HepG2 (cell line): ENCODE measurements around the gene CDH1. TPM values are rescaled to one million over a fixed set of nuclear protein-coding genes. Genes with fewer than 3 reads are reported as not detected.
A peak's percentile ranks its signal among the peaks of the same experiment; 100 is the strongest.

ENCODE experiments used
- ATAC-seq: fragments of 200-7000 bp; cut with Tn5 transposase; 3 replicates; pipeline ENCODE4 v1.9.1; 2020; ENCODE audit warnings: mild to moderate bottlenecking, moderate library complexity
- BruUV-seq: library from RNA; stranded (reverse); fragments of 400-500 nt; replicated peaks from 2 replicates; lab custom pipeline; 2021; lab: Mats Ljungman, UMichigan
- CTCF ChIA-PET: fragments of 300-600 bp; formaldehyde crosslinking; extraction: SDS; loops from one replicate; lab custom pipeline; 2021; ENCODE audit warnings: low total read pairs, inconsistent platforms, low intra/inter-chr PET ratio; lab: Yijun Ruan, JAX
- POLR2A ChIA-PET: fragments of 350-600 bp; sonication (Branson Sonifier 250); formaldehyde crosslinking; loops from one replicate; lab custom pipeline; 2020; ENCODE audit warnings: antibody characterized with exemption, inconsistent platforms; lab: Yijun Ruan, JAX
- DNase-seq: peaks from one replicate; pipeline ENCODE4 v3.0.0-alpha.2; 2015; ENCODE audit warnings: low spot score
- FAIRE-seq: peaks from 3 replicates; lab custom pipeline; 2011; peaks lifted over from hg19 to GRCh38; lab: Jason Lieb, UNC
- H2AFZ ChIP-seq: one replicate; pipeline ENCODE4 v1.6.1; 2011; ENCODE audit warnings: low read length, inconsistent platforms
- H3K27ac ChIP-seq: fragments of 300-600 bp; 3 replicates; pipeline ENCODE4 v1.8.0; 2011; ENCODE audit warnings: mixed run types, mild to moderate bottlenecking, mixed read lengths, low read length, inconsistent platforms; ENCODE audit not compliant: insufficient read depth; ENCODE audit errors: extremely low read length
- H3K27me3 ChIP-seq, 2 experiments: fragments of 200-600 bp in 1 of 2; 2 replicates in 1 of 2; 3 replicates in 1 of 2; pipeline versions ENCODE4 v1.6.0 to v1.8.0; 2011; ENCODE audit warnings: low read length in 2 of 2, mild to moderate bottlenecking in 2 of 2, moderate library complexity in 2 of 2, inconsistent platforms in 1 of 2; ENCODE audit not compliant: insufficient read depth in 2 of 2, control insufficient read depth in 1 of 2
- H3K36me3 ChIP-seq, 2 experiments: fragments of 200-600 bp in 1 of 2; replicated peaks in 1 of 2; 2 replicates in 1 of 2; 3 replicates in 1 of 2; pipeline versions ENCODE4 v1.5.1 to v1.8.0; 2011; ENCODE audit warnings: low read length in 2 of 2, inconsistent platforms in 1 of 2; ENCODE audit not compliant: insufficient read depth in 2 of 2, control insufficient read depth in 1 of 2
- H3K4me1 ChIP-seq: 2 replicates; pipeline ENCODE4 v1.5.1; 2012; ENCODE audit warnings: low read length, inconsistent platforms; ENCODE audit not compliant: insufficient read depth
- H3K4me2 ChIP-seq: 2 replicates; pipeline ENCODE4 v1.6.0; 2011; ENCODE audit warnings: low read depth, low read length, inconsistent platforms
- H3K4me3 ChIP-seq, 3 experiments: fragments of 200-600 bp in 1 of 3; sonication (generic), shearing (Covaris generic) in 1 of 3; replicated peaks in 1 of 3; 2 replicates each; pipeline ENCODE4 v1.5.1; 2011 to 2016; ENCODE audit warnings: low read length in 3 of 3, inconsistent platforms in 2 of 3, low read depth in 2 of 3, mild to moderate bottlenecking in 2 of 3, control low read depth in 1 of 3, mixed read lengths in 1 of 3; ENCODE audit not compliant: insufficient read depth in 1 of 3
- H3K79me2 ChIP-seq: one replicate; pipeline ENCODE4 v1.6.1; 2011; ENCODE audit warnings: low read length, inconsistent platforms; ENCODE audit not compliant: insufficient read depth
- H3K9ac ChIP-seq: 2 replicates; pipeline ENCODE4 v1.6.0; 2011; ENCODE audit warnings: mild to moderate bottlenecking, low read depth, low read length, inconsistent platforms; ENCODE audit not compliant: insufficient read depth
- H3K9me3 ChIP-seq: 2 replicates; pipeline ENCODE4 v1.5.1; 2012; ENCODE audit warnings: mild to moderate bottlenecking, low read length
- H4K20me1 ChIP-seq: 2 replicates; pipeline ENCODE4 v1.6.0; 2011; ENCODE audit warnings: inconsistent platforms, mild to moderate bottlenecking, low read length, moderate library complexity; ENCODE audit not compliant: insufficient read depth
- NPAS2 ChIP-seq: sonication (generic); formaldehyde crosslinking; IDR thresholded peaks from 2 replicates; pipeline ENCODE4 v1.8.0; 2022; ENCODE audit warnings: mild to moderate bottlenecking, missing genetic modification reagents, borderline replicate concordance
- PHF5A ChIP-seq: IDR thresholded peaks from one replicate; pipeline ENCODE4 v1.6.1; 2018; ENCODE audit warnings: low read depth, missing genetic modification reagents; ENCODE audit not compliant: unreplicated experiment
- POLR2AphosphoS5 ChIP-seq: IDR thresholded peaks from 2 replicates; pipeline ENCODE4 v1.6.1; 2012; ENCODE audit warnings: low read depth, low read length
- REST ChIP-seq, 2 experiments: IDR thresholded peaks; 2 replicates each; pipeline ENCODE4 v1.6.1; 2011 to 2012; ENCODE audit warnings: low read length in 2 of 2, borderline replicate concordance in 1 of 2, low read depth in 1 of 2, mild to moderate bottlenecking in 1 of 2, moderate library complexity in 1 of 2
- STAG1 ChIP-seq: sonication (generic); formaldehyde crosslinking; IDR thresholded peaks from 2 replicates; pipeline ENCODE4 v1.4.0; 2020; ENCODE audit warnings: missing genetic modification reagents
- TEAD3 ChIP-seq: optimal IDR thresholded peaks from 2 replicates; pipeline ENCODE3; 2016; ENCODE audit warnings: borderline replicate concordance
- TERF1 ChIP-seq: sonication (generic); formaldehyde crosslinking; IDR thresholded peaks from 2 replicates; pipeline ENCODE4 v1.8.0; 2022; ENCODE audit warnings: mild to moderate bottlenecking, missing genetic modification reagents, moderate library complexity
- ZNF205 ChIP-seq: IDR thresholded peaks from 2 replicates; pipeline ENCODE4 v1.6.1; 2018; ENCODE audit warnings: missing biosample characterization, missing genetic modification reagents
- ZNF441 ChIP-seq: sonication (generic); formaldehyde crosslinking; IDR thresholded peaks from 2 replicates; pipeline ENCODE4 v1.7.0; 2021; ENCODE audit warnings: missing genetic modification reagents, borderline replicate concordance
- ZNF460 ChIP-seq: sonication (generic); formaldehyde crosslinking; IDR thresholded peaks from 2 replicates; pipeline ENCODE4 v1.5.1; 2020; ENCODE audit warnings: missing genetic modification reagents, mild to moderate bottlenecking, borderline replicate concordance
- ZNF614 ChIP-seq: IDR thresholded peaks from 2 replicates; pipeline ENCODE4 v1.6.1; 2018; ENCODE audit warnings: missing biosample characterization, missing genetic modification reagents, inconsistent platforms, borderline replicate concordance
- WGBS: methylation state at CpG from one replicate; pipeline ENCODE4 v1.1.6; 2017; ENCODE audit warnings: low lambda C conversion rate; 5-methylcytosine and 5-hydroxymethylcytosine counted together
- in situ Hi-C: cut with HindIII; loops from 2 replicates; pipeline ENCODE4 v1.10.0; 2017; ENCODE audit warnings: low pct_unique_long_range_greater_than_20kb; ENCODE audit not compliant: extremely low pct_ligation_motif_present
- intact Hi-C: fragments of 100-400 bp; cut with micrococcal nuclease; formaldehyde crosslinking; loops from one replicate; pipeline ENCODE4 v1.10.0; 2022; ENCODE audit not compliant: unreplicated experiment
- polyA plus RNA-seq, 8 experiments: library from polyadenylated mRNA; depleted of rRNA in 3 of 8; stranded (reverse) in 7 of 8; unstranded in 1 of 8; fragments of >200 nt; fragmentation: Illumina TruSeq in 4 of 8; extraction: Trizol in 4 of 8; gene quantifications; 2 replicates each; pipeline versions ENCODE4 v1.2.1 to v1.2.3, GENCODE V29; 2011 to 2016; ENCODE audit warnings: low read depth in 4 of 8, missing spikeins in 1 of 8, mixed read lengths in 1 of 8; ENCODE audit not compliant: insufficient read depth in 1 of 8
- total RNA-seq, 5 experiments: library from RNA; depleted of rRNA; stranded (reverse); fragments of >200 nt; fragmentation: Illumina TruSeq; extraction: Trizol; gene quantifications; 2 replicates each; pipeline ENCODE4 v1.2.3, GENCODE V29; 2016; ENCODE audit warnings: low read depth in 1 of 5
- TF ChIP-seq, protein P1 (sequence below): IDR thresholded peaks from 2 replicates; pipeline ENCODE4 v1.6.1; 2016; ENCODE audit warnings: low read depth, missing genetic modification reagents, missing compliant biosample characterization

The CDH1 gene
- total and polyA plus RNA-seq, 2 of the 13 experiments (the other 11 are each of a cell fraction or from before 2014, with no cell fraction given): 0.95 to 9.8 TPM

DNA sequence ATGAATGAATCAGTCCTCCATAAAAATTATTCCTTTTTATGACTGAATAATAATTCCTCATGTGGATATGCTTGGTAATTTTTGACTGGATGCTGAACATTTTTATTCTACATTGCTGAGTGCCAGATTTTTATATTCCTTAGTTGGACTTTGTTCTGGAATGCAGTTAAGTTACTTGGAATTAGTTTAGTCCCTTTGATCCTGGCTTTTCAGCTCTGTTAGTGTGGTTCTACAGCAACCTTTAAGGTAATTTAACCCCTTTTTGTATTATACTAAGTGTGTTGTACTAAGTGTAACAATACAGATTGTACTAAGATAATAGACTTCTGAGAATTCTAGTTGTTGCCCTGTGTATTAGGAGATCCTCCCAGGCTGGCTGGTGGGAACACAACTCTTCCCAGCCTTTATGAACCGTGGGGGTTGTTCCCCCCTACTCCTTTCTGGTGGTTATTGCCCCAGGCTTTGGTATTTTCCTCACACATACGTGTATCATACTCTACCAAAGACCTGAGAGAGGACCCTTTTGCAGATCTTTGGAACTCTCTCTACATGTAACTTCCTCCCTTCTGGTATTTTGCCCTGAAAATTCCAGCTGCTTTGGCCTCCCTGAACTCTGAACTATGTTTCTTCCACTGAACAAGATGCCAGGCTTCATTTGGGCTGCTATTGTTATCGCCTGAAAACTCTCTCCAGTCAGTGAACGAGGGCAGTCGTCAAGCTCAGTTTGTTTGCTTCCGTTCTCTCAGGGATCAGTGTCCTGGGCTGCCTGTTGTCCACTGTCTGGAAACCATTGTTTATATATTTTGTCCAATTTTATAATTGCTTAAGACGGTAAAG, 136.8 kb downstream of the CDH1 start (continued):
- TF ChIP-seq ZNF614 (CRISPR knock-in tag) (peak; percentile 67; the same call in 1 of the 2 replicates), TEAD3 (peak; percentile 87)

- intact Hi-C loops: no loop called here
- BruUV-seq: no TSS peak
- no peak overlapping the region for H3K9ac ChIP-seq
- H3K4me3 ChIP-seq: no peak overlapping the region
- H3K36me3 ChIP-seq: peaks cover 5 to 7% of the 10 kb centered on the region in 2 experiments; a peak in 3 of 5 replicates
- WGBS: 93% methylated on average over 4 of the region's 4 CpGs
- H3K9me3 ChIP-seq: no peaks in the 10 kb centered on the region
- FAIRE-seq (no peak), DNase-seq (no peak), ATAC-seq (no peak)
- POLR2A ChIA-PET: no interaction called here
- H3K79me2 ChIP-seq: no peaks in the 10 kb centered on the region
- peaks cover 28% of the 10 kb centered on the region for H3K4me1 ChIP-seq
- no peak overlapping the region for H3K4me2 ChIP-seq
- no peaks in the 10 kb centered on the region for H4K20me1 ChIP-seq
- no peak overlapping the region for H3K27ac ChIP-seq
- H3K27me3 ChIP-seq: no peaks in the 10 kb centered on the region
- no peak overlapping the region for H2AFZ ChIP-seq
- in situ Hi-C loops: no loop called here
- CTCF ChIA-PET: no interaction called here
- TF ChIP-seq PHF5A (CRISPR knock-in tag): no peak
- no peak for TF ChIP-seq ZNF441 (CRISPR knock-in tag)
- no peak for TF ChIP-seq ZNF460
- no peak for TF ChIP-seq ZNF205
- TF ChIP-seq NPAS2 (CRISPR knock-in tag): no peak
- TF ChIP-seq STAG1 (CRISPR knock-in tag): no peak
- TF ChIP-seq REST (IDR thresholded peaks at IDR 0.05; ENCODE audit: borderline replicate concordance in 1 of 2, low read depth in 1 of 2, low read length in 2 of 2): no peak
- TF ChIP-seq, protein P1, sequence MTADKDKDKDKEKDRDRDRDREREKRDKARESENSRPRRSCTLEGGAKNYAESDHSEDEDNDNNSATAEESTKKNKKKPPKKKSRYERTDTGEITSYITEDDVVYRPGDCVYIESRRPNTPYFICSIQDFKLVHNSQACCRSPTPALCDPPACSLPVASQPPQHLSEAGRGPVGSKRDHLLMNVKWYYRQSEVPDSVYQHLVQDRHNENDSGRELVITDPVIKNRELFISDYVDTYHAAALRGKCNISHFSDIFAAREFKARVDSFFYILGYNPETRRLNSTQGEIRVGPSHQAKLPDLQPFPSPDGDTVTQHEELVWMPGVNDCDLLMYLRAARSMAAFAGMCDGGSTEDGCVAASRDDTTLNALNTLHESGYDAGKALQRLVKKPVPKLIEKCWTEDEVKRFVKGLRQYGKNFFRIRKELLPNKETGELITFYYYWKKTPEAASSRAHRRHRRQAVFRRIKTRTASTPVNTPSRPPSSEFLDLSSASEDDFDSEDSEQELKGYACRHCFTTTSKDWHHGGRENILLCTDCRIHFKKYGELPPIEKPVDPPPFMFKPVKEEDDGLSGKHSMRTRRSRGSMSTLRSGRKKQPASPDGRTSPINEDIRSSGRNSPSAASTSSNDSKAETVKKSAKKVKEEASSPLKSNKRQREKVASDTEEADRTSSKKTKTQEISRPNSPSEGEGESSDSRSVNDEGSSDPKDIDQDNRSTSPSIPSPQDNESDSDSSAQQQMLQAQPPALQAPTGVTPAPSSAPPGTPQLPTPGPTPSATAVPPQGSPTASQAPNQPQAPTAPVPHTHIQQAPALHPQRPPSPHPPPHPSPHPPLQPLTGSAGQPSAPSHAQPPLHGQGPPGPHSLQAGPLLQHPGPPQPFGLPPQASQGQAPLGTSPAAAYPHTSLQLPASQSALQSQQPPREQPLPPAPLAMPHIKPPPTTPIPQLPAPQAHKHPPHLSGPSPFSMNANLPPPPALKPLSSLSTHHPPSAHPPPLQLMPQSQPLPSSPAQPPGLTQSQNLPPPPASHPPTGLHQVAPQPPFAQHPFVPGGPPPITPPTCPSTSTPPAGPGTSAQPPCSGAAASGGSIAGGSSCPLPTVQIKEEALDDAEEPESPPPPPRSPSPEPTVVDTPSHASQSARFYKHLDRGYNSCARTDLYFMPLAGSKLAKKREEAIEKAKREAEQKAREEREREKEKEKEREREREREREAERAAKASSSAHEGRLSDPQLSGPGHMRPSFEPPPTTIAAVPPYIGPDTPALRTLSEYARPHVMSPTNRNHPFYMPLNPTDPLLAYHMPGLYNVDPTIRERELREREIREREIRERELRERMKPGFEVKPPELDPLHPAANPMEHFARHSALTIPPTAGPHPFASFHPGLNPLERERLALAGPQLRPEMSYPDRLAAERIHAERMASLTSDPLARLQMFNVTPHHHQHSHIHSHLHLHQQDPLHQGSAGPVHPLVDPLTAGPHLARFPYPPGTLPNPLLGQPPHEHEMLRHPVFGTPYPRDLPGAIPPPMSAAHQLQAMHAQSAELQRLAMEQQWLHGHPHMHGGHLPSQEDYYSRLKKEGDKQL (CRISPR knock-in tag): no peak
- no peak for TF ChIP-seq POLR2AphosphoS5
- no peak for TF ChIP-seq TERF1 (CRISPR knock-in tag)
These were observed 138.8 kb downstream of the CDH1 start for GRCh38 chr16:68875871-68876270.
